Activated CD4-positive, alpha-beta T cell treated with anti-CD3 and anti-CD28 coated beads for 36 hours (primary cell): Measurements from ENCODE around the gene PRDM16. TPM values are rescaled to one million over a fixed set of nuclear protein-coding genes. Genes with fewer than 3 reads are reported as not detected.
"Not testable (repeated sequence)": the region's sequence is repeated elsewhere in the genome, so short reads cannot be mapped to it uniquely, and the experiment has no call there.

Experiments used
- ATAC-seq: fragments of 200-7000 bp; cut with Tn5 transposase; one replicate; pipeline ENCODE4 v1.10.0; 2021; ENCODE audit warnings: mild to moderate bottlenecking, moderate library complexity
- CTCF ChIA-PET: fragments of 350-600 bp; sonication (Branson Sonifier 250); formaldehyde crosslinking; loops from one replicate; lab custom pipeline; 2021; ENCODE audit warnings: antibody characterized with exemption; lab: Charles Lee
- POLR2A ChIA-PET: fragments of 350-600 bp; sonication (Branson Sonifier 250); formaldehyde crosslinking; loops from one replicate; lab custom pipeline; 2021; ENCODE audit warnings: antibody characterized with exemption, inconsistent platforms; lab: Charles Lee
- DNase-seq: peaks from one replicate; pipeline ENCODE4 v3.0.0-alpha.2; 2020
- H3K27ac Mint-ChIP-seq: one replicate; pipeline ENCODE4 v1.8.0; 2021; ENCODE audit warnings: mixed read lengths
- H3K27me3 Mint-ChIP-seq: one replicate; pipeline ENCODE4 v1.8.0; 2021; ENCODE audit warnings: mixed read lengths
- H3K36me3 Mint-ChIP-seq: one replicate; pipeline ENCODE4 v1.8.0; 2021; ENCODE audit warnings: low read depth, mixed read lengths
- H3K4me1 Mint-ChIP-seq: one replicate; pipeline ENCODE4 v1.8.0; 2021; ENCODE audit warnings: mixed read lengths
- H3K4me3 Mint-ChIP-seq: one replicate; pipeline ENCODE4 v1.8.0; 2021; ENCODE audit warnings: mild to moderate bottlenecking, moderate library complexity, mixed read lengths
- H3K9me3 Mint-ChIP-seq: one replicate; pipeline ENCODE4 v1.8.0; 2021; ENCODE audit warnings: low read depth, mixed read lengths
- intact Hi-C, 2 experiments: fragments of 100-400 bp; cut with DNase I in 1 of 2; cut with micrococcal nuclease in 1 of 2; formaldehyde crosslinking; loops; one replicate each; pipeline versions ENCODE4 v1.14.2 to v1.15.1; 2022 to 2024; cut with DNase I, micrococcal nuclease
- total RNA-seq, 2 experiments: library from RNA; stranded (reverse); gene quantifications; one replicate each; pipeline ENCODE4 v1.2.3, GENCODE V29; 2021

Gene PRDM16
- total RNA-seq, 2 experiments from 2014 or later, result 0.32 TPM; not detected in 1

- intact Hi-C loops, result no loop called here
- POLR2A ChIA-PET, result no interaction called here
- CTCF ChIA-PET, result no interaction called here
- Mint-ChIP-seq H3K36me3 (no peaks in the 10 kb centered on the region), H3K27ac (no peak overlapping the region), H3K4me1 (no peaks in the 10 kb centered on the region), H3K9me3 (no peaks in the 10 kb centered on the region), H3K4me3 (no peak overlapping the region), H3K27me3 (no peaks in the 10 kb centered on the region)
- DNase-seq (no peak), ATAC-seq (no peak)
Observed at GRCh38 chr1:3233031-3233430, 164.0 kb downstream of the PRDM16 start.

GRCh38 chr1:3233551-3233950 is 164.5 kb downstream of the PRDM16 start:
- DNase-seq (no peak), ATAC-seq (no peak)
- intact Hi-C loops, result no loop called here
- ChIA-PET CTCF (no interaction called here), POLR2A (no interaction called here)
- Mint-ChIP-seq H3K4me1 (no peaks in the 10 kb centered on the region), H3K36me3 (no peaks in the 10 kb centered on the region), H3K4me3 (no peak overlapping the region), H3K27me3 (no peaks in the 10 kb centered on the region), H3K27ac (no peak overlapping the region), H3K9me3 (no peaks in the 10 kb centered on the region)

- POLR2A ChIA-PET, result no interaction called here
Observed at GRCh38 chr1:3234281-3234680, 165.3 kb downstream of the PRDM16 start.

GRCh38 chr1:3234956-3235355 is 166.0 kb downstream of the PRDM16 start:
- intact Hi-C loops, result no loop called here
- Mint-ChIP-seq H3K4me1 (no peaks in the 10 kb centered on the region), H3K36me3 (no peaks in the 10 kb centered on the region), H3K9me3 (no peaks in the 10 kb centered on the region), H3K27me3 (no peaks in the 10 kb centered on the region), H3K4me3 (no peak overlapping the region), H3K27ac (no peak overlapping the region)
- CTCF ChIA-PET, result no interaction called here
- ATAC-seq (no peak), DNase-seq (no peak)
- POLR2A ChIA-PET, result no interaction called here

More at GRCh38 chr1:3234281-3234680, 165.3 kb downstream of the PRDM16 start:
- no peaks in the 10 kb centered on the region for H3K4me1 Mint-ChIP-seq
- H3K27ac Mint-ChIP-seq, result no peak overlapping the region
- H3K27me3 Mint-ChIP-seq, result no peaks in the 10 kb centered on the region
- ATAC-seq, result no peak
- no peaks in the 10 kb centered on the region for H3K9me3 Mint-ChIP-seq
- DNase-seq, result no peak
- CTCF ChIA-PET, result interaction anchor here (0.6 kb wide), 1 partner anchor 850 kb away, joined by 3 read pairs; no protein-coding TSS in a partner anchor
- H3K4me3 Mint-ChIP-seq, result no peak overlapping the region
- intact Hi-C loops, result no loop called here
- no peaks in the 10 kb centered on the region for H3K36me3 Mint-ChIP-seq

GRCh38 chr1:3235496-3235895 is 166.5 kb downstream of the PRDM16 start:
- Mint-ChIP-seq H3K4me1 (no peaks in the 10 kb centered on the region), H3K27me3 (no peaks in the 10 kb centered on the region), H3K4me3 (no peak overlapping the region), H3K27ac (no peak overlapping the region), H3K9me3 (no peaks in the 10 kb centered on the region), H3K36me3 (no peaks in the 10 kb centered on the region)
- no peak for DNase-seq
- no peak for ATAC-seq
- CTCF ChIA-PET, result no interaction called here
- intact Hi-C loops, result no loop called here
- POLR2A ChIA-PET, result no interaction called here

- no peaks in the 10 kb centered on the region for H3K9me3 Mint-ChIP-seq
- ATAC-seq (no peak), DNase-seq (no peak)
- H3K4me1 Mint-ChIP-seq, result no peaks in the 10 kb centered on the region
- ChIA-PET POLR2A (no interaction called here), CTCF (no interaction called here)
- intact Hi-C loops, result no loop called here
- no peak overlapping the region for H3K27ac Mint-ChIP-seq
- H3K36me3 Mint-ChIP-seq, result no peaks in the 10 kb centered on the region
- H3K4me3 Mint-ChIP-seq, result no peak overlapping the region
- no peaks in the 10 kb centered on the region for H3K27me3 Mint-ChIP-seq
Observed at GRCh38 chr1:3236361-3236760, 167.4 kb downstream of the PRDM16 start.

GRCh38 chr1:3236955-3237354 is 168.0 kb downstream of the PRDM16 start:
- POLR2A ChIA-PET, result no interaction called here
- CTCF ChIA-PET, result no interaction called here
- Mint-ChIP-seq H3K27ac (no peak overlapping the region), H3K36me3 (no peaks in the 10 kb centered on the region), H3K4me3 (no peak overlapping the region), H3K27me3 (no peaks in the 10 kb centered on the region), H3K9me3 (no peaks in the 10 kb centered on the region), H3K4me1 (no peaks in the 10 kb centered on the region)
- intact Hi-C loops, result no loop called here
- ATAC-seq, result no peak
- DNase-seq, result no peak

GRCh38 chr1:3237570-3237969 is 168.6 kb downstream of the PRDM16 start:
- H3K36me3 Mint-ChIP-seq, result no peaks in the 10 kb centered on the region
- no peak overlapping the region for H3K4me3 Mint-ChIP-seq
- intact Hi-C loops, result no loop called here
- H3K9me3 Mint-ChIP-seq, result no peaks in the 10 kb centered on the region
- POLR2A ChIA-PET, result no interaction called here
- no peak overlapping the region for H3K27ac Mint-ChIP-seq
- ATAC-seq (no peak), DNase-seq (no peak)
- no peaks in the 10 kb centered on the region for H3K27me3 Mint-ChIP-seq
- CTCF ChIA-PET, result no interaction called here
- H3K4me1 Mint-ChIP-seq, result no peaks in the 10 kb centered on the region

GRCh38 chr1:3237994-3238702 is 169.1 kb downstream of the PRDM16 start:
- ATAC-seq, result no peak
- CTCF ChIA-PET, result no interaction called here
- H3K4me3 Mint-ChIP-seq, result no peak overlapping the region
- H3K36me3 Mint-ChIP-seq, result no peaks in the 10 kb centered on the region
- H3K27ac Mint-ChIP-seq, result no peak overlapping the region
- POLR2A ChIA-PET, result no interaction called here
- no peaks in the 10 kb centered on the region for H3K4me1 Mint-ChIP-seq
- intact Hi-C loops, result no loop called here
- no peaks in the 10 kb centered on the region for H3K9me3 Mint-ChIP-seq
- DNase-seq, result no peak
- H3K27me3 Mint-ChIP-seq, result no peaks in the 10 kb centered on the region

GRCh38 chr1:3238703-3239278 is 169.8 kb downstream of the PRDM16 start:
- ChIA-PET POLR2A (no interaction called here), CTCF (no interaction called here)
- intact Hi-C loops, result no loop called here
- Mint-ChIP-seq H3K27ac (no peak overlapping the region), H3K4me1 (no peaks in the 10 kb centered on the region), H3K9me3 (no peaks in the 10 kb centered on the region), H3K4me3 (no peak overlapping the region), H3K27me3 (no peaks in the 10 kb centered on the region), H3K36me3 (no peaks in the 10 kb centered on the region)
- DNase-seq (no peak), ATAC-seq (no peak)

GRCh38 chr1:3239991-3240390 is 171.0 kb downstream of the PRDM16 start:
- H3K27ac Mint-ChIP-seq, ATAC-seq, H3K4me3 Mint-ChIP-seq, POLR2A ChIA-PET, H3K36me3 Mint-ChIP-seq, CTCF ChIA-PET, intact Hi-C loops, DNase-seq, H3K4me1 Mint-ChIP-seq, H3K9me3 Mint-ChIP-seq, H3K27me3 Mint-ChIP-seq: not testable (repeated sequence)

- ATAC-seq, result no peak
- Mint-ChIP-seq H3K4me3 (no peak overlapping the region), H3K4me1 (no peaks in the 10 kb centered on the region), H3K36me3 (no peaks in the 10 kb centered on the region), H3K9me3 (no peaks in the 10 kb centered on the region), H3K27me3 (no peaks in the 10 kb centered on the region), H3K27ac (no peak overlapping the region)
- intact Hi-C loops, result no loop called here
- POLR2A ChIA-PET, result no interaction called here
- CTCF ChIA-PET, result no interaction called here
- DNase-seq, result no peak
Observed at GRCh38 chr1:3240524-3241235, 171.7 kb downstream of the PRDM16 start.
